IMR-90 (cell line): ENCODE data around the gene CFAP299.

Source experiments
- BHLHE40 ChIP-seq: fragments of 150-350 bp; IDR thresholded peaks from 2 replicates; pipeline ENCODE4 v1.6.1; 2016; ENCODE audit warnings: mild to moderate bottlenecking, low read depth, low read length
- CEBPB ChIP-seq: IDR thresholded peaks from 2 replicates; pipeline ENCODE4 v1.6.1; 2012; ENCODE audit warnings: low read depth, low read length, improper control_type of control experiment
- FOS ChIP-seq: fragments of 150-350 bp; IDR thresholded peaks from 2 replicates; pipeline ENCODE4 v1.6.1; 2016; ENCODE audit warnings: low read depth, low read length
- MAFK ChIP-seq: IDR thresholded peaks from 2 replicates; pipeline ENCODE4 v1.6.1; 2012; ENCODE audit warnings: low read depth, low read length, improper control_type of control experiment
- MXI1 ChIP-seq: IDR thresholded peaks from 2 replicates; pipeline ENCODE4 v1.6.1; 2012; ENCODE audit warnings: low read depth, mild to moderate bottlenecking, low read length, moderate library complexity, borderline replicate concordance
- POLR2A ChIP-seq: IDR thresholded peaks from 2 replicates; pipeline ENCODE4 v1.6.1; 2012; ENCODE audit warnings: mild to moderate bottlenecking, low read depth, low read length
- RCOR1 ChIP-seq: IDR thresholded peaks from 2 replicates; pipeline ENCODE4 v1.6.1; 2012; ENCODE audit warnings: mild to moderate bottlenecking, low read length, improper control_type of control experiment; ENCODE audit not compliant: insufficient replicate concordance
- RFX5 ChIP-seq: IDR thresholded peaks from 2 replicates; pipeline ENCODE4 v1.8.0; 2012; ENCODE audit warnings: low read depth, mild to moderate bottlenecking, low read length, moderate library complexity
- SMC3 ChIP-seq: fragments of 150-350 bp; IDR thresholded peaks from 2 replicates; pipeline ENCODE4 v1.6.1; 2016; ENCODE audit warnings: low read depth, mild to moderate bottlenecking, antibody characterized with exemption, low read length, moderate library complexity
- TF ChIP-seq, protein P1 (sequence below): conservative IDR thresholded peaks from 2 replicates; pipeline ENCODE4 v1.5.1; 2012; ENCODE audit warnings: mild to moderate bottlenecking, low read depth, low read length, improper control_type of control experiment
- TF ChIP-seq, protein P2 (sequence below): fragments of 150-350 bp; IDR thresholded peaks from 2 replicates; pipeline ENCODE4 v1.6.1; 2016; ENCODE audit warnings: low read depth, mild to moderate bottlenecking, low read length, moderate library complexity, borderline replicate concordance

DNA sequence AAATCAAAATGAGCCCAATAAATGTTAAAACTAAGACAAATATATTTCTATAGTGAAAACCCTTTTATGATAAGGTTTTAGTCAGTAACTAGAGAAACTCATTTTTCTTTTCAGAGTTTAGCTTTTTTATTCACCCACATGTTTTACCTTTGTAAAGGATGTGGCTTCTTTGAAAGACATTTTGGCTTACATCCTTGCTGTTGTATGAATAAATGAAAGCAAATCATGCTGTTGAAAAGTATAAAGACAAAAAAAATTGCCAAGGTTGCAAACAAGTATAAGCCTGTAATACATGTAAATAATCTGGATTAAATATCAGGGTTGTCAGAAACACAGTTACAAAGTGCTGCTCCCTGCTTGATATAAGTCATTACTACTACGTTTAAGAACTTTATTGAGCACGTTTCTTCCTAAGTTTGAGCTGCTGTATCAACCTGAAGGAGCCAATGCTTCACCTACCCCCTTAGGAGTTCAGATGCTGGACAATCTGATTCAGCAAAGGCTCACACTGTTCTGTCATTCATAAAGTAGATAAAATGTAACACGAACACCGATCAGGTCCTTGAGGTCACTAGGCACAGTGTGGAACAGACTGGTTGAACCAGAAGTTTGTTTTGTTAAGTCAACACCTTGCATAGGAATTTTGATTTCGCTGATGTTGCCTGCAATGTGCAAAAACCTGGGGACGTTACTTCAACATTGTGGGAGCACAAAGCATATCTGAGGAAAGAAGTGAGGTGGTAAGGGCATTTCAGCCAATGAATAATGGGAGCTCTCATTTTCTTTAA is 373.7 kb downstream of the CFAP299 start:
- TF ChIP-seq, protein P1, sequence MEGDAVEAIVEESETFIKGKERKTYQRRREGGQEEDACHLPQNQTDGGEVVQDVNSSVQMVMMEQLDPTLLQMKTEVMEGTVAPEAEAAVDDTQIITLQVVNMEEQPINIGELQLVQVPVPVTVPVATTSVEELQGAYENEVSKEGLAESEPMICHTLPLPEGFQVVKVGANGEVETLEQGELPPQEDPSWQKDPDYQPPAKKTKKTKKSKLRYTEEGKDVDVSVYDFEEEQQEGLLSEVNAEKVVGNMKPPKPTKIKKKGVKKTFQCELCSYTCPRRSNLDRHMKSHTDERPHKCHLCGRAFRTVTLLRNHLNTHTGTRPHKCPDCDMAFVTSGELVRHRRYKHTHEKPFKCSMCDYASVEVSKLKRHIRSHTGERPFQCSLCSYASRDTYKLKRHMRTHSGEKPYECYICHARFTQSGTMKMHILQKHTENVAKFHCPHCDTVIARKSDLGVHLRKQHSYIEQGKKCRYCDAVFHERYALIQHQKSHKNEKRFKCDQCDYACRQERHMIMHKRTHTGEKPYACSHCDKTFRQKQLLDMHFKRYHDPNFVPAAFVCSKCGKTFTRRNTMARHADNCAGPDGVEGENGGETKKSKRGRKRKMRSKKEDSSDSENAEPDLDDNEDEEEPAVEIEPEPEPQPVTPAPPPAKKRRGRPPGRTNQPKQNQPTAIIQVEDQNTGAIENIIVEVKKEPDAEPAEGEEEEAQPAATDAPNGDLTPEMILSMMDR = no peak
- no peak for TF ChIP-seq CEBPB
- TF ChIP-seq SMC3 = no peak
- TF ChIP-seq POLR2A = no peak
- no peak for TF ChIP-seq MAFK
- TF ChIP-seq FOS = no peak
- TF ChIP-seq, protein P2, sequence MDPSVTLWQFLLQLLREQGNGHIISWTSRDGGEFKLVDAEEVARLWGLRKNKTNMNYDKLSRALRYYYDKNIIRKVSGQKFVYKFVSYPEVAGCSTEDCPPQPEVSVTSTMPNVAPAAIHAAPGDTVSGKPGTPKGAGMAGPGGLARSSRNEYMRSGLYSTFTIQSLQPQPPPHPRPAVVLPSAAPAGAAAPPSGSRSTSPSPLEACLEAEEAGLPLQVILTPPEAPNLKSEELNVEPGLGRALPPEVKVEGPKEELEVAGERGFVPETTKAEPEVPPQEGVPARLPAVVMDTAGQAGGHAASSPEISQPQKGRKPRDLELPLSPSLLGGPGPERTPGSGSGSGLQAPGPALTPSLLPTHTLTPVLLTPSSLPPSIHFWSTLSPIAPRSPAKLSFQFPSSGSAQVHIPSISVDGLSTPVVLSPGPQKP = no peak
- TF ChIP-seq MXI1 = no peak
- TF ChIP-seq RCOR1 = no peak
- no peak for TF ChIP-seq BHLHE40
- no peak for TF ChIP-seq RFX5
